ENCODE results near the gene COL19A1.
"Not testable (repeated sequence)": the region's sequence is repeated elsewhere in the genome, so short reads cannot be mapped to it uniquely, and the experiment has no call there.

COL19A1 gene

DNA sequence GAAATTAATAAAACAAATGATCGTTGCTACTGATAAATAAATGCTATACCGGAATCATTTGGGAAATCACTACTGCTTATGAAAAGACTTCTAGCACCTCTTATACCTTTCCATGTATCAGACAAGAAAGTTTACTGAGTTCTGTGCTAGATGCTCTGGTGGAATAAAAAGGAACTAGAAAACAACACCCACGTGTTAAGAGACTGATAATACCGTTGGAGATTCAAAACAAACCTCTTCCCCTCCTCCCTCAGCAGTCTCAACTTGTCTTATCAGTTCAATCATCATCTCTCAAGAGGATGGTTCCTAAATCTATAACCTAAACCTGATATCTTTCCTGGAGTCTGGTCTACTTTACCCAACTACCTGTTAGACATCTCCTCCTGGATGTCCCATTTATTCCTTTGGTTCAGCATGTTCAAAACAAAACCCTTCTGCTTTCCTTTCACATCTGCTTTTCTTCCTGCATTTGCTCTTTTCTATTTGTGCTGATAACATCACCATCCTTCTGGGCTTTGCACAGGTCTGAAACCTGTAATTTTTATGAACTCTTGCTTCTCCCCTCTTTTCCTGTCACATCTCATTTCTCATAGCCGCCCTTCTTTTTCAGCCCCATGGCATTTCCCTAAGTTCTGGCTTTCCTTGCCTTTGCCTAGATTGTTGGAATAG lies 122.2 kb downstream of the COL19A1 start:
- no peaks in the 10 kb centered on the region for H3K4me1 ChIP-seq
- H3K4me2 ChIP-seq, result no peak overlapping the region
- TF ChIP-seq Cebpa-rat (IDR thresholded peaks at IDR 0.05), result no peak
- no peaks in the 10 kb centered on the region for H3K36me3 ChIP-seq
- no peak overlapping the region for H3K4me3 ChIP-seq
- no peaks in the 10 kb centered on the region for H3K27me3 ChIP-seq
- no peak overlapping the region for H3K9ac ChIP-seq
- H4K20me1 ChIP-seq, result no peaks in the 10 kb centered on the region
- no peak overlapping the region for H3K27ac ChIP-seq
- no peaks in the 10 kb centered on the region for H3K9me3 ChIP-seq (replicated peaks in 1 of 11)

DNA sequence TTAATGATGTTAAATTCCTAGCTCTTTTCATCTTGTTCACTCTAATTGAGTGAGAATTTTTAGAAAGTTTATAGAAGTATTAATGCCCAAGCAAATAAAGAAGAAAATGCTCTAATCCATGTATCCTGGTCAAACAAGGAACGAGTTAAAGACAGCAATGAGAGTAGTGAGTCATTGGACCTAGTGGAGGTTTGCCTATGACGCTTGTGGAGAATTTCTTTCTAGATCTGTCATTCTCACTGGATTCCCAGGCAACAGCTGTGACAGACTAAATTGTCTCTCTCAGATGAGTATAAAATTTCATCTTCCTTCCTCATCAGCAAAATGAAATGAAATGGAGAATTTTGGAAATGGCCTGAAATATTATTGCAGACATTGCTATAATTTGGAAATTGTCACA lies 127.9 kb downstream of the COL19A1 start:
- no peak overlapping the region for H3K4me2 ChIP-seq
- H3K4me1 ChIP-seq, result no peaks in the 10 kb centered on the region
- TF ChIP-seq Cebpa-rat (IDR thresholded peaks at IDR 0.05), result no peak
- no peak overlapping the region for H3K27ac ChIP-seq
- H4K20me1 ChIP-seq, result no peaks in the 10 kb centered on the region
- H3K36me3 ChIP-seq, result no peaks in the 10 kb centered on the region
- no peaks in the 10 kb centered on the region for H3K27me3 ChIP-seq
- H3K4me3 ChIP-seq, result no peak overlapping the region
- no peaks in the 10 kb centered on the region for H3K9me3 ChIP-seq (replicated peaks in 1 of 11)
- no peak overlapping the region for H3K9ac ChIP-seq

DNA sequence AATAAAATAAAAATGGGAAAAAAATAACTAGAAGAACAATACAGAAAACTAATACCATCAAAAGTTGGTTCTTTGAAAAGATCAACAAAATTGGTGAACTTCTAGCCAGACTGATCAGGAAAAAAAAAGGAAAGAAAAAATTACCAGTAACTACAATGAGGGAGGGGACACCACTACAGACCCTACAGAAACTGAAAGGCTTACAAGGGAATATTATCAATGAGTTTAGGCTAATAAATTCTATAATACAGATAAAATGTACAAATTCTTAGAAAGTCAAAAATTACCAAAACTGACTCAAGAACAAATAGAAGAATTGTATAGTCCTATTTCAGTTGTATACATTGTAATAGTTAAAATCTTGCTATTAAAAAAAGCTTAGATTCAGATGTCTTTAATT lies 141.8 kb downstream of the COL19A1 start:
- H3K27me3 ChIP-seq, result no peaks in the 10 kb centered on the region
- no peaks in the 10 kb centered on the region for H3K4me1 ChIP-seq
- peaks cover 0 to 6% (median 0%) of the 10 kb centered on the region in 11 experiments; a peak in 3 of 22 replicates for H3K9me3 ChIP-seq (replicated peaks in 1 of 11)
- H3K4me3 ChIP-seq, result no peak overlapping the region
- H3K9ac ChIP-seq, result no peak overlapping the region
- no peak overlapping the region for H3K4me2 ChIP-seq
- TF ChIP-seq Cebpa-rat (IDR thresholded peaks at IDR 0.05), result no peak
- no peaks in the 10 kb centered on the region for H3K36me3 ChIP-seq
- no peak overlapping the region for H3K27ac ChIP-seq
- no peaks in the 10 kb centered on the region for H4K20me1 ChIP-seq

DNA sequence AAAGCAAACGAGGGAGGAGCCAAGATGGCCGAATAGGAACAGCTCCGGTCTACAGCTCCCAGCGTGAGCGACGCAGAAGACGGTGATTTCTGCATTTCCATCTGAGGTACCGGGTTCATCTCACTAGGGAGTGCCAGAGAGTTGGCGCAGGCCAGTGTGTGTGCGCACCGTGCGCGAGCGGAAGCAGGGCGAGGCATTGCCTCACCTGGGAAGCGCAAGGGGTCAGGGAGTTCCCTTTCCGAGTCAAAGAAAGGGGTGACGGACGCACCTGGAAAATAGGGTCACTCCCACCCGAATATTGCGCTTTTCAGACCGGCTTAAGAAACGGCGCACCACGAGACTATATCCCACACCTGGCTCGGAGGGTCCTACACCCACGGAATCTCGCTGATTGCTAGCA lies 144.0 kb downstream of the COL19A1 start:
- not testable (repeated sequence) for H3K27me3 ChIP-seq; H3K27ac ChIP-seq; H3K4me1 ChIP-seq; H3K9ac ChIP-seq; H3K4me3 ChIP-seq; H3K9me3 ChIP-seq (replicated peaks in 1 of 11); H3K36me3 ChIP-seq; H3K4me2 ChIP-seq; H4K20me1 ChIP-seq

DNA sequence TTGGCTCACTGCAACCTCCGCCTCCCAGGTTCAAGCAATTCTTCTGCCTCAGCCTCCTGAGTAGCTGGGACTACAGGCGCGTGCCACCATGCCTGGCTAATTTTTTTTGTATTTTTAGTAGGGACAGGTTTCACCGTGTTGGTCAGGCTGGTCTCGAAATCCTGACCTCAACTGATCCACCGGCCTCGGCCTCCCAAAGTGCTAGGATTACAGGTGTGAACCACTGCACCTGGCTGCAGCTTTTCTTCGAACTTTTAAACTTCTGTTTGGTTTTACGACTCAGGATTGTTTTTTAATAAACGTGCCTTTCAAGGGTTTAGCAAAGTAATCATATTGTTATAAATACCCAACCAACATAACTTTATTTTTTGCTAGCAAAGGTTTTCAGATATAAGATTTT lies 156.8 kb downstream of the COL19A1 start:
- H3K9ac ChIP-seq; H3K4me1 ChIP-seq; H3K4me2 ChIP-seq; H3K4me3 ChIP-seq; H4K20me1 ChIP-seq; H3K9me3 ChIP-seq (replicated peaks in 1 of 11); H3K36me3 ChIP-seq; H3K27ac ChIP-seq; H3K27me3 ChIP-seq: not testable (repeated sequence)

DNA sequence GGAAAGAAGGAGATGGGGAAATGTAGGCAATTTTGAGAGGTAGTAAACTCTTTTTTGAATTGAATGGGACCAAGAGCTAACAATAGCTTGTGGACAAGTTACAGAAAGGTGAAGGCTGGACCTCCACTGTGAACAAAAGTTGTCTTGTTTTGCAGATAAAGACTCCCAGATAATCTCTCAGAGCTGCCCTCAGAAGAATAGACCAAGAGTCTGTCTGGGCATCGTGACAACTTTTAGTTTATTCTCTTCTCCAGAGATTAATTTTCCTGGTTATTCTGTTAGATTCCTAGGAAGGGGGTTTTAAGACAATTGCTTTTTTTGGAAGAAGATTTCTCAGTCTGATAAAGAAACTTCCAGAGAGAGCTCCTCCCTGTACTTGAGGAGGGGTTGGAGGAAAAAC lies 161.9 kb downstream of the COL19A1 start:
- TF ChIP-seq Cebpa-rat (IDR thresholded peaks at IDR 0.05), result no peak
- H3K9me3 ChIP-seq (replicated peaks in 1 of 11), result no peaks in the 10 kb centered on the region
- H4K20me1 ChIP-seq, result no peaks in the 10 kb centered on the region
- H3K4me3 ChIP-seq, result no peak overlapping the region
- H3K27me3 ChIP-seq, result no peaks in the 10 kb centered on the region
- no peaks in the 10 kb centered on the region for H3K36me3 ChIP-seq
- no peak overlapping the region for H3K27ac ChIP-seq
- no peak overlapping the region for H3K9ac ChIP-seq
- no peaks in the 10 kb centered on the region for H3K4me1 ChIP-seq
- no peak overlapping the region for H3K4me2 ChIP-seq

DNA sequence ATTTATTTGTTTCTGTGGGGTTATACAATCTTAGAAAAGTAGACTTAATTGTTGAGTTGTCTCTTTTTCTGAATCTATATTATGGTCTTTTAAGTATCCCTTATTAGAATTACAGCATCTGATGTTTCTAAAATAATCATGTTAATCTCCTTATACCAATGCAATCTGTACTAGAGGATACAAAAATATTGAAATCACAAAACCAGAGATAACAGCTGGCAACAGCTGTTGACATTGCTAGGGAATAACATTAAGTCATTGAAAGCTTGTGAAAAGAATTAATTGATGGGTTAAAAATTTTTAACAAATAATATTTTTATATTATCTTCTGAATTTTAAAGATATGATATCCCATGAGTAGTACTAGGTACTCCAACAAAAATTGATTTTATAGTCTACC lies 162.6 kb downstream of the COL19A1 start:
- no peaks in the 10 kb centered on the region for H3K36me3 ChIP-seq
- no peak overlapping the region for H3K4me3 ChIP-seq
- no peak overlapping the region for H3K4me2 ChIP-seq
- no peak overlapping the region for H3K27ac ChIP-seq
- H3K27me3 ChIP-seq, result no peaks in the 10 kb centered on the region
- H4K20me1 ChIP-seq, result no peaks in the 10 kb centered on the region
- TF ChIP-seq Cebpa-rat (IDR thresholded peaks at IDR 0.05), result no peak
- no peak overlapping the region for H3K9ac ChIP-seq
- no peaks in the 10 kb centered on the region for H3K9me3 ChIP-seq (replicated peaks in 1 of 11)
- no peaks in the 10 kb centered on the region for H3K4me1 ChIP-seq

DNA sequence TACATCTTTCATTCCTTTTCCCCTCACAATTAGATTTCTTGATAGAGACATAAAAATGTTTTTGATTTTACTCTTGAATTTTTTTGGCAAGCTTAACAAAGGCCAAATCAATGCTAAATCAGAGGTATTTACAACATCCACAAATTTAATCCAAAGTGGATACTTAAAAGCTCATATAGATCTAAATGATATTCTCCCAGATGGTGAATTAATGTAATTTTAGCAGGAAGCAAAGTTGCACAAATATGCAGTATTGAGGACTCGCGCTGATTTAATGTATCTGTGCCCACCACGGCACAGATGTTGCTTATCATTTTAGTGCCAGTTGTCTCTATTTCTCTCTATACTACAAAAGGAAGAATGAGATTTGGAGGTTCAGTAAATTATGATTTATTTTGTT lies 167.4 kb downstream of the COL19A1 start:
- H3K36me3 ChIP-seq, result no peaks in the 10 kb centered on the region
- H3K4me3 ChIP-seq, result no peak overlapping the region
- no peak overlapping the region for H3K9ac ChIP-seq
- no peaks in the 10 kb centered on the region for H3K9me3 ChIP-seq (replicated peaks in 1 of 11)
- no peaks in the 10 kb centered on the region for H4K20me1 ChIP-seq
- no peaks in the 10 kb centered on the region for H3K27me3 ChIP-seq
- no peak for TF ChIP-seq Cebpa-rat (IDR thresholded peaks at IDR 0.05)
- no peaks in the 10 kb centered on the region for H3K4me1 ChIP-seq
- H3K4me2 ChIP-seq, result no peak overlapping the region
- no peak overlapping the region for H3K27ac ChIP-seq

DNA sequence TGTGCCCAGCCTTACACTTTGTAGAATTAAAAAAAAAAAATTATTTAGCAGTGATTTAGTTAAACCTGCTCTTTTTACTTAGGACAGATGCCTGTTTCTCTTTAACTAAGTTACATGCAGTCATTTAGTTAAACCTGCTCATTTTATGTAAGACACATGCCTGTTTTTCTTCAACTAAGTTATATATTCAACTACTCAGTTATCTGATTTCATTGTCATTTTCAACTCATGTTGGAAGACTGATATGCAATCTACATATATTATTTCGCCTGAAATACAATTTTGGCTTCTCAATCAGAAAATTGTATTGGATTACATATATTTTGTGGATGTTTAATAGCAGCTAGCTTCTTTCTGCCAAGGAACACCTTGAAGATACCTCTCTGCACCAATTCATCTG lies 171.1 kb downstream of the COL19A1 start:
- Histone ChIP-seq H3K36me3 (no peaks in the 10 kb centered on the region), H3K27ac (no peak overlapping the region), H4K20me1 (no peaks in the 10 kb centered on the region), H3K27me3 (no peaks in the 10 kb centered on the region), H3K4me3 (no peak overlapping the region), H3K9me3 (replicated peaks in 1 of 11) (no peaks in the 10 kb centered on the region), H3K9ac (no peak overlapping the region), H3K4me1 (no peaks in the 10 kb centered on the region), H3K4me2 (no peak overlapping the region)
- no peak for TF ChIP-seq Cebpa-rat (IDR thresholded peaks at IDR 0.05)

DNA sequence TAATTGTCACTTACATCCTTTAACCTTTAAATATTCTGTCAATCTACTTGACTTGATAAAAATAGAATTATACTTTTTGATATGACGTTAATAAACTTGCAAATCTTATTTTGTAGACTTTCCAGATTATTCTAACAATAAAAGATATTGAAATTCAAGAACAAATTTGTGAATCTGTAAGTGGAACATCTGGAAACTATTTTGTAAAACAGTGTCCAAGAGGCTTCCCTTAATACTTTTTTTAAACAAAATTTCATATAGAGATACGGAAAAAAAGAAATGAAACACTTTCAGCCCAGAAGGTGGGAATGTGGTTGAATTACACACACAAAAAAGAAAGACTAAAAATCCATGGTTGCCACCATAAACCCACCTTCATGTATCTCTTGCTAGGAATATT lies 174.4 kb downstream of the COL19A1 start:
- H3K9ac ChIP-seq, result no peak overlapping the region
- H3K27me3 ChIP-seq, result no peaks in the 10 kb centered on the region
- H3K36me3 ChIP-seq, result no peaks in the 10 kb centered on the region
- H3K4me3 ChIP-seq, result no peak overlapping the region
- no peak overlapping the region for H3K27ac ChIP-seq
- no peak overlapping the region for H3K4me2 ChIP-seq
- H4K20me1 ChIP-seq, result no peaks in the 10 kb centered on the region
- no peaks in the 10 kb centered on the region for H3K9me3 ChIP-seq (replicated peaks in 1 of 11)
- no peaks in the 10 kb centered on the region for H3K4me1 ChIP-seq
- TF ChIP-seq Cebpa-rat (IDR thresholded peaks at IDR 0.05), result no peak

DNA sequence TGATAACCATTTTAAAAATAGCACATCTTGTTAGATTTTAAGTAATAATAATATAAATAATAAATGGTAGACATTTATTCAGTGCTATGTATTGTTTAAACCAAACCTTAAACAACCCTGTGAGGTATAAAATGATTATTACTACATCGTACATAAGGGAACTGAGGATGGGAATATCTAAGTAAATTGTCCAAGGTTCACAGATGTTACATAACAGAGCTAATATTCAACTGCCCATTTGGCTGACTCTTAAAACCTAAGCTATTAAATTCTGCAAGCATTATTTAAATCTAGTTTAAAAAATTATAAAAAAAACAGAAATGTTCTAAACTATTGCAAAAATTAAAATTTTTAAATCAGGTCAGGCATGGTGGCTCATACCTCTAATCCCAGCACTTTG lies 175.1 kb downstream of the COL19A1 start:
- Histone ChIP-seq H4K20me1 (no peaks in the 10 kb centered on the region), H3K4me3 (no peak overlapping the region)

More for the DNA sequence above, 175.1 kb downstream of the COL19A1 start:
- Histone ChIP-seq H3K27ac (no peak overlapping the region), H3K27me3 (no peaks in the 10 kb centered on the region), H3K9me3 (replicated peaks in 1 of 11) (no peaks in the 10 kb centered on the region), H3K36me3 (no peaks in the 10 kb centered on the region), H3K4me1 (no peaks in the 10 kb centered on the region), H3K4me2 (no peak overlapping the region), H3K9ac (no peak overlapping the region)
- TF ChIP-seq Cebpa-rat (IDR thresholded peaks at IDR 0.05), result no peak
